Measurements from ENCODE around the gene SORBS2.

GRCh38 chr4:185819144-185819543 is 7.2 kb upstream of the SORBS2 start:
- TF ChIP-seq CTCF (IDR thresholded peaks at IDR 0.05) (no peak), ZFX (IDR thresholded peaks at IDR 0.05; ENCODE audit: borderline replicate concordance) (no peak)
